ENCODE results near the gene HEATR9.
A peak's percentile ranks its signal among the peaks of the same experiment; 100 is the strongest.
"Not testable (repeated sequence)": the region's sequence is repeated elsewhere in the genome, so short reads cannot be mapped to it uniquely, and the experiment has no call there.

HEATR9 gene
- long read RNA-seq, donor 1: 0 reads
- long read RNA-seq, donor 2: 0 reads
- long read RNA-seq, donor 3: 0 reads
- long read RNA-seq, donor 4: 0 reads
- long read RNA-seq, donor 5: 0 reads
- long read RNA-seq, donor 6: 0 reads
- long read RNA-seq, donor 7: 0 reads
- long read RNA-seq, donor 8: 0 reads

- DNase-seq: no peak
These were observed at the start of gene HEATR9 for GRCh38 chr17:35868737-35869136. TSS of gene HEATR9 (minus strand) at chr17:35868891. CDS start at chr17:35868742, 149 bp downstream.

GRCh38 chr17:35917519-35918213 lies 49.0 kb upstream of the HEATR9 start:
- DNase-seq: no peak

- no peak for DNase-seq
These were observed 46.7 kb upstream of the HEATR9 start for GRCh38 chr17:35915153-35915964.

GRCh38 chr17:35914354-35914753 lies 45.7 kb upstream of the HEATR9 start:
- DNase-seq: no peak

- no peak for DNase-seq
These were observed 44.9 kb upstream of the HEATR9 start for GRCh38 chr17:35913609-35914008.

- no peak for DNase-seq
These were observed 44.3 kb upstream of the HEATR9 start for GRCh38 chr17:35912942-35913341.

- no peak for DNase-seq
These were observed 43.7 kb upstream of the HEATR9 start for GRCh38 chr17:35912339-35912912.

GRCh38 chr17:35909408-35909807 lies 40.7 kb upstream of the HEATR9 start:
- no peak for DNase-seq

- DNase-seq: no peak
These were observed 39.0 kb upstream of the HEATR9 start for GRCh38 chr17:35907691-35908090.

GRCh38 chr17:35906926-35907637 lies 38.4 kb upstream of the HEATR9 start:
- no peak for DNase-seq

GRCh38 chr17:35906191-35906925 lies 37.7 kb upstream of the HEATR9 start:
- DNase-seq: no peak

- no peak for DNase-seq
These were observed 34.8 kb upstream of the HEATR9 start for GRCh38 chr17:35903451-35903850.

GRCh38 chr17:35901631-35902175 lies 33.0 kb upstream of the HEATR9 start:
- no peak for DNase-seq

GRCh38 chr17:35900708-35901480 lies 32.2 kb upstream of the HEATR9 start:
- peak; percentile 46 for DNase-seq

- no peak for DNase-seq
These were observed 31.6 kb upstream of the HEATR9 start for GRCh38 chr17:35900280-35900679.

- DNase-seq: no peak
These were observed 29.8 kb upstream of the HEATR9 start for GRCh38 chr17:35898283-35899070.

- DNase-seq: not testable (repeated sequence)
These were observed 29.1 kb upstream of the HEATR9 start for GRCh38 chr17:35897772-35898171.

- DNase-seq: no peak
These were observed 27.2 kb upstream of the HEATR9 start for GRCh38 chr17:35895636-35896587.

Measured in right kidney (tissue), 9 donors.